A549 (cell line): ENCODE results near the gene SPA17.

Source experiments
- EP300 ChIP-seq, 2 experiments: fragments of >200 bp; sonication (Bioruptor Twin); formaldehyde crosslinking; IDR thresholded peaks; 2 replicates in 1 of 2; 3 replicates in 1 of 2; pipeline ENCODE4 v1.6.1; 2016 to 2017
- HOXA7 ChIP-seq: fragments of 250-450 bp; sonication (Bioruptor Pico); IDR thresholded peaks from 2 replicates; pipeline ENCODE4 v1.5.0; 2020; ENCODE audit warnings: mild to moderate bottlenecking, moderate library complexity
- JUN ChIP-seq, 2 experiments: fragments of >200 bp; sonication (Bioruptor Twin); formaldehyde crosslinking; IDR thresholded peaks; 2 replicates in 1 of 2; 3 replicates in 1 of 2; pipeline ENCODE4 v1.6.1; 2016 to 2017
- MAFK ChIP-seq: fragments of 450-650 bp; IDR thresholded peaks from 2 replicates; pipeline ENCODE4 v1.6.1; 2014; ENCODE audit not compliant: partially characterized antibody
- MAX ChIP-seq: IDR thresholded peaks from 2 replicates; pipeline ENCODE4 v1.6.1; 2012
- POLR2A ChIP-seq: IDR thresholded peaks from 2 replicates; pipeline ENCODE4 v1.6.1; 2012; ENCODE audit warnings: mild to moderate bottlenecking, low read length
- RFX5 ChIP-seq: fragments of 450-650 bp; IDR thresholded peaks from 2 replicates; pipeline ENCODE4 v1.7.1; 2014; ENCODE audit warnings: antibody characterized with exemption, mild to moderate bottlenecking, moderate library complexity
- SREBF2 ChIP-seq: fragments of 450-650 bp; IDR thresholded peaks from 2 replicates; pipeline ENCODE4 v1.6.1; 2014; ENCODE audit warnings: mild to moderate bottlenecking, moderate library complexity
- ZNF302 ChIP-seq: fragments of 250-450 bp; sonication (Bioruptor Pico); IDR thresholded peaks from 2 replicates; pipeline ENCODE4 v1.9.0; 2021; ENCODE audit warnings: inconsistent platforms, mild to moderate bottlenecking, moderate library complexity
- TF ChIP-seq, protein P1 (sequence below): IDR thresholded peaks from 2 replicates; pipeline ENCODE4 v1.6.1; 2012; ENCODE audit warnings: low read depth, borderline replicate concordance
- TF ChIP-seq, protein P2 (sequence below): fragments of >200 bp; sonication (Bioruptor Twin); formaldehyde crosslinking; IDR thresholded peaks from 3 replicates; pipeline ENCODE4 v1.5.1; 2016
- TF ChIP-seq, protein P3 (sequence below): IDR thresholded peaks from 2 replicates; pipeline ENCODE4 v1.6.1; 2012

- TF ChIP-seq, protein P1, sequence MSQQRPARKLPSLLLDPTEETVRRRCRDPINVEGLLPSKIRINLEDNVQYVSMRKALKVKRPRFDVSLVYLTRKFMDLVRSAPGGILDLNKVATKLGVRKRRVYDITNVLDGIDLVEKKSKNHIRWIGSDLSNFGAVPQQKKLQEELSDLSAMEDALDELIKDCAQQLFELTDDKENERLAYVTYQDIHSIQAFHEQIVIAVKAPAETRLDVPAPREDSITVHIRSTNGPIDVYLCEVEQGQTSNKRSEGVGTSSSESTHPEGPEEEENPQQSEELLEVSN = no peak
- TF ChIP-seq SREBF2 (no peak), MAX (no peak), HOXA7 (CRISPR knock-in tag) (no peak), EP300 (IDR thresholded peaks at IDR 0.05) (no peak), JUN (IDR thresholded peaks at IDR 0.05) (no peak), MAFK (no peak), RFX5 (no peak), POLR2A (no peak), ZNF302 (CRISPR knock-in tag) (no peak)
- TF ChIP-seq, protein P2, sequence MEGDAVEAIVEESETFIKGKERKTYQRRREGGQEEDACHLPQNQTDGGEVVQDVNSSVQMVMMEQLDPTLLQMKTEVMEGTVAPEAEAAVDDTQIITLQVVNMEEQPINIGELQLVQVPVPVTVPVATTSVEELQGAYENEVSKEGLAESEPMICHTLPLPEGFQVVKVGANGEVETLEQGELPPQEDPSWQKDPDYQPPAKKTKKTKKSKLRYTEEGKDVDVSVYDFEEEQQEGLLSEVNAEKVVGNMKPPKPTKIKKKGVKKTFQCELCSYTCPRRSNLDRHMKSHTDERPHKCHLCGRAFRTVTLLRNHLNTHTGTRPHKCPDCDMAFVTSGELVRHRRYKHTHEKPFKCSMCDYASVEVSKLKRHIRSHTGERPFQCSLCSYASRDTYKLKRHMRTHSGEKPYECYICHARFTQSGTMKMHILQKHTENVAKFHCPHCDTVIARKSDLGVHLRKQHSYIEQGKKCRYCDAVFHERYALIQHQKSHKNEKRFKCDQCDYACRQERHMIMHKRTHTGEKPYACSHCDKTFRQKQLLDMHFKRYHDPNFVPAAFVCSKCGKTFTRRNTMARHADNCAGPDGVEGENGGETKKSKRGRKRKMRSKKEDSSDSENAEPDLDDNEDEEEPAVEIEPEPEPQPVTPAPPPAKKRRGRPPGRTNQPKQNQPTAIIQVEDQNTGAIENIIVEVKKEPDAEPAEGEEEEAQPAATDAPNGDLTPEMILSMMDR = no peak
- TF ChIP-seq, protein P3, sequence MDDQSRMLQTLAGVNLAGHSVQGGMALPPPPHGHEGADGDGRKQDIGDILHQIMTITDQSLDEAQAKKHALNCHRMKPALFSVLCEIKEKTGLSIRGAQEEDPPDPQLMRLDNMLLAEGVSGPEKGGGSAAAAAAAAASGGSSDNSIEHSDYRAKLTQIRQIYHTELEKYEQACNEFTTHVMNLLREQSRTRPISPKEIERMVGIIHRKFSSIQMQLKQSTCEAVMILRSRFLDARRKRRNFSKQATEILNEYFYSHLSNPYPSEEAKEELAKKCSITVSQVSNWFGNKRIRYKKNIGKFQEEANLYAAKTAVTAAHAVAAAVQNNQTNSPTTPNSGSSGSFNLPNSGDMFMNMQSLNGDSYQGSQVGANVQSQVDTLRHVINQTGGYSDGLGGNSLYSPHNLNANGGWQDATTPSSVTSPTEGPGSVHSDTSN = no peak
Observed at GRCh38 chr11:124658501-124658900, 15.2 kb upstream of the SPA17 start.
